Central memory CD8-positive, alpha-beta T cell (primary cell): ENCODE data around the gene COL6A3.

Source experiments
- ATAC-seq: fragments of 150-1000 bp; cut with Tn5 transposase; replicated peaks from 2 replicates; pipeline ENCODE4 v1.10.0; 2022; ENCODE audit warnings: mild to moderate bottlenecking, moderate FRiP score, moderate number of reproducible peaks; ENCODE audit not compliant: poor library complexity, severe bottlenecking; ENCODE audit errors: extremely low read depth
- DNase-seq, 2 donors: peaks; one replicate each; pipeline ENCODE4 v3.0.0; 2021; ENCODE audit warnings: low spot score in 2 of 2
- H3K27ac Mint-ChIP-seq: one replicate; pipeline ENCODE4 v1.8.0; 2022; ENCODE audit warnings: low read depth, mild to moderate bottlenecking, moderate library complexity, mixed read lengths
- H3K27me3 Mint-ChIP-seq: one replicate; pipeline ENCODE4 v1.8.0; 2022; ENCODE audit warnings: mixed read lengths
- H3K36me3 Mint-ChIP-seq: one replicate; pipeline ENCODE4 v1.8.0; 2022; ENCODE audit warnings: mild to moderate bottlenecking, moderate library complexity, mixed read lengths; ENCODE audit not compliant: insufficient read depth
- H3K4me1 Mint-ChIP-seq: one replicate; pipeline ENCODE4 v1.8.0; 2022; ENCODE audit warnings: mixed read lengths
- H3K4me3 Mint-ChIP-seq: one replicate; pipeline ENCODE4 v1.8.0; 2022; ENCODE audit warnings: mild to moderate bottlenecking, moderate library complexity, mixed read lengths
- H3K9me3 Mint-ChIP-seq: one replicate; pipeline ENCODE4 v1.8.0; 2022; ENCODE audit warnings: mixed read lengths

The COL6A3 gene

DNA sequence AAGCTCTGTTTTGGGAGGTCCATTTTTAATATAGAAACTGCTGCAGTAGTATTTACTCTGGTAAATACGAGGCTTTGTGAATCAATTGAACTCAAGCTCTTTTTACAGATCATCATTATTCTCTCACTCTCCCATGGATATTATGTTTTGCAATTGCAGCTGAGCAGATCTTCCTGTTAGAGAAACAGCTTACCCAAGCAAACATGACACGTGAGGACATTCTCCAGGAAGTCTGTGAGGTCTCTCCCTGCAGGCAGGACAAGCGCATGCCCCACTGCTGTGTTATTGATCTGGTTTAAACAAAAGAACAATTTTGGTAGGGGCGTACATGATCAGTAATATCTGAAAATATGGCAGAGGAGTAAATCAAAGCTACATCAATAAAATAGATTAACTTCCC lies 72.1 kb downstream of the COL6A3 start:
- Mint-ChIP-seq H3K4me1 (no peaks in the 10 kb centered on the region), H3K9me3 (no peaks in the 10 kb centered on the region), H3K36me3 (peaks cover 2% of the 10 kb centered on the region), H3K27ac (no peak overlapping the region), H3K4me3 (no peak overlapping the region), H3K27me3 (no peaks in the 10 kb centered on the region)
- ATAC-seq (no peak), DNase-seq (no peak)

DNA sequence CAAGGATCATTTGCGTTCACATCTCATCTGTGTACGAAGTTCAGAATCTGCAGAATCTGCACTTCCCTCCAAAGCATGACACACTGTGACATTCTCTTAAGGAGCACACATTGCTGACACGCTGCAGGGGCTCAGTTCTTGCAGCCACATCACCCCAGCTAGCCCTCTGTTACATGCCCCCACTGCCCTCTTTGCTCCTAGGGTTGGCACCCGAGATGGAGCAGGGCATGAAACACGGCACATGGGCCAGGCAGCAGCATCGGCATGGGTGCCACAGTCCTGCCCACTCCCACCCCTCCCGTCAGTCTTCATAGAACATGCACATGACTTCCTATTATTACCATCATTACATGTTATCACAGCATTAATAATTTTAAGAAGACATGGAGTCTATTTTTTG lies 76.4 kb downstream of the COL6A3 start:
- H3K4me1 Mint-ChIP-seq: no peaks in the 10 kb centered on the region
- no peak overlapping the region for H3K27ac Mint-ChIP-seq
- ATAC-seq (no peak), DNase-seq (no peak)
- peaks cover 7% of the 10 kb centered on the region for H3K27me3 Mint-ChIP-seq
- H3K4me3 Mint-ChIP-seq: no peak overlapping the region
- no peaks in the 10 kb centered on the region for H3K9me3 Mint-ChIP-seq
- H3K36me3 Mint-ChIP-seq: peaks cover 2% of the 10 kb centered on the region

DNA sequence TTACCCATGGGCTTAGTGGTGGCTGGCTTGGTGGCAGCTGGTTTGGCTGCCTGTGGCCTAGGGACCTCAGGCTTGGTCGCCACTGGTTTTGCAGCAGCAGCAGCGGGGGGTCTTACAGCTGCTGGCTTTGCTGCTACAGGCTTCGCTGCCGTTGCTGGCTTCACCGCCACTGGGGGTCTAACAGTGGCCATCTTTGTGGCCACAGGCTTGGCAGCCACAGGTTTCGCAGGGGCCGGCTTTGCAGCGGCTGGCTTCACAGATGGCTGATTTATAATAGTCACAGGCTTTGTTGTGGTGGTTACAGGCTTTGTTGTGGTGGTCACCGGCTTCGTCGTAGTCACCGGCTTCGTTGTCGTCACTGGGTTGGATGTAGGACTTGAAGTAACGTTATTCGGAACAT lies 77.8 kb downstream of the COL6A3 start:
- ATAC-seq: no peak
- Mint-ChIP-seq H3K36me3 (no peaks in the 10 kb centered on the region), H3K27me3 (peaks cover 7% of the 10 kb centered on the region), H3K9me3 (no peaks in the 10 kb centered on the region), H3K4me1 (no peaks in the 10 kb centered on the region), H3K27ac (no peak overlapping the region), H3K4me3 (no peak overlapping the region)
- DNase-seq: no peak

DNA sequence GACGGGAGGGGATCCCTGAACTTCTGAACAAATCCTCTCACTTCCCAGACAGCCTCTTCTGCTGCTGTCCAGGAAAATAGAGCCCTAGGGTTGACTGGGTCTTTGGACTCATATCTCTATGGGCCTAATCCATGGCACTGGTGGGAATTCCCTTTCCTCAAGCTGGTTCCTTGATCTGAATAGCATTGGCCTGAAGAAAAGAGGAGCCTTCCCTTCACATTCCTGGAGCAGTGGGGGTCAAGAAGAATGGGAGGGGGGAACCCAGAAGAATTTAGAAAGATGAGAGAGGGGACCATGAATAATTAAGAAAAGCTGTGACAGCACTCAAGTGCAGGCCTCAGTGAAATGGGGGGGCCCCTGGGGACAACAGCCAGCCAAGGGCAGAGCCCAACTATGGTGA lies 80.2 kb downstream of the COL6A3 start:
- H3K27me3 Mint-ChIP-seq: peaks cover 7% of the 10 kb centered on the region
- ATAC-seq: no peak
- H3K4me1 Mint-ChIP-seq: no peaks in the 10 kb centered on the region
- H3K4me3 Mint-ChIP-seq: no peak overlapping the region
- DNase-seq: no peak
- no peaks in the 10 kb centered on the region for H3K36me3 Mint-ChIP-seq
- no peaks in the 10 kb centered on the region for H3K9me3 Mint-ChIP-seq
- no peak overlapping the region for H3K27ac Mint-ChIP-seq

DNA sequence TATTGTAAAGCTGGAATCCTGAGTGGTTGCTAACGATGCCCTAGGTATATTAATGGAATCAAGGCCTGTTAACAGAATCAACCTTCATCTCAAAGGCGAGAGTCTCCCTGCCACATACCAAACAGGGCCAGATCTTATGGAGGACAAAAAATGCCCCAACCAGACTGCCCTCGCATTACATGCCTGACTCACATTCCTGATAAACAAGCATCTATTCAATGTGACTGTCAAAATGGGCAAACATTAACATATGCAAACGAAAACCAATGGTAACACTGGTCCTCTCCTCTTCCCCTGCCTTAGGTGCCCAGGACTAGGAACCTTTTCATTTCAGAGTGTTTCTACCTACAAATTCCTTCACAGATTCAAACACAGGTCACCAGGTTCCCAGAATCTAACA lies 83.4 kb downstream of the COL6A3 start:
- H3K27me3 Mint-ChIP-seq: peaks cover 7% of the 10 kb centered on the region
- no peaks in the 10 kb centered on the region for H3K36me3 Mint-ChIP-seq
- H3K9me3 Mint-ChIP-seq: no peaks in the 10 kb centered on the region
- H3K4me1 Mint-ChIP-seq: no peaks in the 10 kb centered on the region
- H3K27ac Mint-ChIP-seq: no peak overlapping the region
- ATAC-seq (no peak), DNase-seq (no peak)
- H3K4me3 Mint-ChIP-seq: no peak overlapping the region

DNA sequence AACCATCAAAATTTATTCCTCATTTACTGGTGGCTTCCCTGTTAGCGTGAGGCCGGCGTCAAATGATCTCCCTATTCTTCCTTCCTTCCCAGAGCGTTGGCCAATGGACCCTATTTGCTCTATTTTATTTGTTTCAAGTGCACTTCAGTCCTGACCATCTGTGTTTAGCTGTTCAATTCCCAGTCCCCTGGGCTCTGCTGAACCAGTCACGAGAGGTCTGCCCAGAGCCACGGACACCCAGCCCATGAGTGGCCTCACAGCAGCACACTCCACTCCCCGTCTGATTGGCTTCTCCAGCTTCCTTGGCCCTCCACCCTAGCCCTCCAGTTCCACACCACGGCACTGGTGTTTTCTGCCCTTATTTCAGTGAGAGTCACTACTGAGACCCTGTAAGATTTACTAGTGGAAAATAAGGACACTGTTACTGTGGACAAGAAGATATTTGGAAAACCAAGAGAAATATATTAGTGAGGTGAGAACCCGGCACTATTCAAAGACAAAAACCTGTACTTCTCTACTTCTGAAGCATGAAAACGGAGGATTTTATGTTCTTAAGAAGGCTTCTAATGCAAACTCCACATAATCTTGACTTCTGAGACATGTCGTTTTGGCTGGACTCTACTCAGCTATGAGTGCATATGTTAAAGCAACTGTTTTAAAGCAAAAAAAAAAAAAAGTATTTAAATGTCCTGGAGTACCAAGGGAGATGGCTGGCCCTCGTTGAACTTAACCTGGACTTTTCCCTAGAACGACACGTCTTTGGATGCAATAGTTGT lies 86.6 kb downstream of the COL6A3 start:
- ATAC-seq (no peak), DNase-seq (no peak)
- Mint-ChIP-seq H3K27me3 (no peaks in the 10 kb centered on the region), H3K4me3 (no peak overlapping the region), H3K4me1 (no peaks in the 10 kb centered on the region), H3K9me3 (no peaks in the 10 kb centered on the region), H3K27ac (no peak overlapping the region), H3K36me3 (no peaks in the 10 kb centered on the region)

DNA sequence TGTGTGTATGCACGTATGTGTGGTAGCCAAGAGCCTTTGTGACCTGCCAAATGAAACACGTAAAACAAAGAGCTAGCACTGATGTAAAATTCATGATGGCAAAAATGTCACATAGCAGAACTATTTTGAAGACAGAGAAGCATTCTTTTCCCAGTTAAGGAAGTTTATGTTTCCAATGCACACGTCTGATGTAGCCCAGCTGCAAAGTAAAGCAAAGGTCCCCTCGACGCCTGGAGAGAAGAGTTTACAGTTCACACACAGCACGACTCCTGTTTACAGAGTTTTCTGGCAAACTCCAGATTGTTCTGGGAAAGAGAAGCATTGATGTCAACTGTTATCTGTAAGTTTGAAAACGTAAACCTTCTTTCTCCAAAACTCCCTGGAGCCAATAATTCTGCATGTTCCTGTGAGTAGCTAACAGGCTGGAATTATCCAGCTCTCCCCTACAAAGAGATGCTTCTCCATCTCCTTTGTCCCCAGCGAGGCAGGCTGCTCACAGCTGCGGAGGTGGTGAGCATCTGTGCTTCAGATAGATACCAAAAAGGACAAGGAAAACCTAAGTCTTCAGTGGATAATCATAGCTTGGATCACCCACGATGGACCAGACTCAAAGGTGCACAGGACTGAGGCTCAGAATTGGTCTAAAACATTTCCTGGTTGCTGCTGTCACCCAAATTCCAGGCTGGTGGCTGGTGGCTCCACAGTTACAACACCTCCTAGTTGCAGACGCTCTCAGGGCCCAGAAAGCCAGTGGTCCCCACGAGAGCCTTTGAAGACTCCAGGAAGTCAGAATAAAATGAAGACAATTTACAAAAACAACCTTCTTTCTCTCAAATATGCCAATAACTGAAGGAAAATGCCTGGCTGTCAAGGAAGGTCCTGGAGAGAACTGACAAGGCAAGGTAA lies 87.4 kb downstream of the COL6A3 start:
- no peak for DNase-seq
- H3K36me3 Mint-ChIP-seq: no peaks in the 10 kb centered on the region
- no peak overlapping the region for H3K4me3 Mint-ChIP-seq
- no peaks in the 10 kb centered on the region for H3K4me1 Mint-ChIP-seq
- no peak for ATAC-seq
- H3K27ac Mint-ChIP-seq: no peak overlapping the region
- H3K9me3 Mint-ChIP-seq: no peaks in the 10 kb centered on the region
- peaks cover under 1% of the 10 kb centered on the region for H3K27me3 Mint-ChIP-seq

DNA sequence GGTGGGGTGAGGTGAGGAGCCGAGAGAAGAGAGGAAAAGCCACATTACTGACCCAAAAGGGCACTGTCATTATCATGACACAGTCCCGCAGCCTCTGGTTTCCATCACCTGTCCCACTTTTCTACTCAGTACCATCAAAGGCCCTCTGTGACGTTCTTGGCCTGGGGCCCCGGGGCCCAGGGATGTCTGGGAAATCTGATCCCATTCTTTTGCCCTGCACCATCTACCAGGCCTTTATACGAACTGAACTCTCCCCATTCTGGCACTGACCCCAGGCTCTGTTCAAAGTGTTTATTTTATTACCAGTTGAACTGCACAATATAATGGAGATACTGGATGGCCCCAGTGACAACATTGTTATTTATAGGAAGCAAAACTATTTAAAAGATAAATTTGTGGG lies 89.1 kb downstream of the COL6A3 start:
- DNase-seq: no peak

DNA sequence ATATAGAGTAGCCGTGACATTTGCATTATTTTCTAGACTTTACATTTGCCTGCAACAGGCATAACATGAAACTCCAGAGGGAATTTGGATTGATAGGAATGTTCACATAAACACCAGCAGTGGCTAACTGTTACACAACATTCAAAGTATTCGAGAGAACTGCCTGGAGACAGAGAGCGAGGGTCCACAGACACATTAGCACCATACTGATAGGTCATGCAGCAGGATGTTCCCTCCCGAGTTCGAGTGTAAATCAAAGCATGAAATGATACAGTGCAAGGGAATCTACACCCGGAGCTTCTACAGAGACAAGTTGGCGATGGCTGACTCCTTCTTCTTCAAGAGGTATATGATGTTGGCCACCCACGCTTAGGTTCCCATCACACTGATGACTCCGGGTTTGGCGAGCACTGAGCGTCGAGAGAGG lies 89.5 kb downstream of the COL6A3 start:
- H3K4me3 Mint-ChIP-seq: no peak overlapping the region

More for the DNA sequence above, 89.1 kb downstream of the COL6A3 start:
- H3K27me3 Mint-ChIP-seq: peaks cover 17% of the 10 kb centered on the region
- H3K27ac Mint-ChIP-seq: no peak overlapping the region
- no peak overlapping the region for H3K4me3 Mint-ChIP-seq
- no peak for ATAC-seq
- no peaks in the 10 kb centered on the region for H3K9me3 Mint-ChIP-seq
- no peaks in the 10 kb centered on the region for H3K4me1 Mint-ChIP-seq
- no peaks in the 10 kb centered on the region for H3K36me3 Mint-ChIP-seq

DNA sequence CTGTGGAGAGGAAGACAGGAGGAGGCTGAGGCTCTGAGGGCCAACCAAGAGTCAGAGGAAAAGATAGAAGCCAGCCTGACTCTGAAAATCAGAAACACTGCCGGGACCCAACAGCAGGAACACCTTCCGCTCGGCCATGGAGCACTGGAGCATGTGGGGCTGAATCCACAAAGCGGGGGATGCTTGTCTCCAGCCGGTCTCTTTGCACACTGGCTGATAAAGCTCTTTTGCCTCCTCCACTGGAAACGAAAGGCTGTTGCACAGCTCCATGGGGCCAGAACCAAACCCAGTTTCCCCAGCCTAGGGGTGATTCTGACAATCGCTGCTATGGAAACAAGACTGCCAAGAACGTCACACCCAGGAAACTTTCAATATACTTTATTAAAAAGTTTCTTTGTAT lies 90.3 kb downstream of the COL6A3 start:
- H3K36me3 Mint-ChIP-seq: no peaks in the 10 kb centered on the region
- ATAC-seq (no peak), DNase-seq (no peak)
- H3K27ac Mint-ChIP-seq: no peak overlapping the region
- no peak overlapping the region for H3K4me3 Mint-ChIP-seq
- no peaks in the 10 kb centered on the region for H3K4me1 Mint-ChIP-seq
- no peaks in the 10 kb centered on the region for H3K9me3 Mint-ChIP-seq
- peaks cover 29% of the 10 kb centered on the region for H3K27me3 Mint-ChIP-seq

More for the DNA sequence above, 89.5 kb downstream of the COL6A3 start:
- Mint-ChIP-seq H3K36me3 (no peaks in the 10 kb centered on the region), H3K9me3 (no peaks in the 10 kb centered on the region), H3K4me1 (no peaks in the 10 kb centered on the region), H3K27me3 (peaks cover 22% of the 10 kb centered on the region), H3K27ac (no peak overlapping the region)
- DNase-seq (no peak), ATAC-seq (no peak)

DNA sequence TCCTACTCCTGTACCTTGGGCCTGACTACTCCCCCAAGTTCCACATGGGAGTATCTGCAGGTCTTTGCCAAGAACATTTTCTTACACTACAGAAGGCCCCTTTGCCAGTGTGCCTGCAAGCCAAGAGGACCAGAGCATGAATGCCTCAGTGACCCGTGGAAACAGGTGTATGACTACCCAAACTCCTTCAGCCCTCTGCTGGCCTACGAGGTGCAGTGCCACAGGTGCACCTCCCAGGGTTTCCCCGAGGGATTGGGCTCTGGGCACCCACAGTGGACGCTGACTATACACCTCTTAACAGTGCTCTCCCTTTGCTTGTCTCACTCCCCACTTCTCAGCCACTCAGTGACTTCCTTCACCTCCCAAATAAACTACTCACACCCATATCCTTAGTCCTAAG lies 91.4 kb downstream of the COL6A3 start:
- Mint-ChIP-seq H3K27me3 (peaks cover 39% of the 10 kb centered on the region), H3K27ac (no peak overlapping the region), H3K4me1 (no peaks in the 10 kb centered on the region), H3K36me3 (no peaks in the 10 kb centered on the region), H3K9me3 (no peaks in the 10 kb centered on the region), H3K4me3 (no peak overlapping the region)
- ATAC-seq (no peak), DNase-seq (no peak)

DNA sequence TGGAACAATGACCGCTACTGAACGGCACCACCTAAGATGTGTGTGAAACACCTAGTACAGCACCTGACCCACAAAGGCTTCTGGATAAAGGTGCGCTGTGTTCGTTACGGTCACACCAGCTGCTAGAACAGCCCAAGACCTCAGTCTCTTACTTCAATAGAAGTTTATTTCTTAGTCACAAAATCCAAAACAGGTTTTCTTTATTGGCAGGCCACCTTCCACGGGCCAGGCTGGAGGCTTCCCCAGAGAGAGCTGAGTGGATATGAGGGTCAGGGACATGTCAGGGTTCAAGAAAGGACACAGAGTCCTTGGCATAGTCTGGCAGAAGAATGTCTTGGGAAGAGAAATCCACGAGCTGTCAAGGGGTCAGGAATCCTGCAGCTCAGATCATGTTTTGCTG lies 92.2 kb downstream of the COL6A3 start:
- Mint-ChIP-seq H3K27ac (no peak overlapping the region), H3K36me3 (no peaks in the 10 kb centered on the region), H3K4me1 (no peaks in the 10 kb centered on the region), H3K27me3 (peaks cover 47% of the 10 kb centered on the region), H3K9me3 (no peaks in the 10 kb centered on the region), H3K4me3 (no peak overlapping the region)
- DNase-seq (no peak), ATAC-seq (no peak)
